ENCODE data around the gene NEK2. TPM values are rescaled to one million over a fixed set of nuclear protein-coding genes. Genes with fewer than 3 reads are reported as not detected.
A peak's percentile ranks its signal among the peaks of the same experiment; 100 is the strongest.

The NEK2 gene
- total and polyA plus RNA-seq, 2 of the 13 experiments (the other 11 are each of a cell fraction or from before 2014, with no cell fraction given) = 10.9 to 40.8 TPM

DNA sequence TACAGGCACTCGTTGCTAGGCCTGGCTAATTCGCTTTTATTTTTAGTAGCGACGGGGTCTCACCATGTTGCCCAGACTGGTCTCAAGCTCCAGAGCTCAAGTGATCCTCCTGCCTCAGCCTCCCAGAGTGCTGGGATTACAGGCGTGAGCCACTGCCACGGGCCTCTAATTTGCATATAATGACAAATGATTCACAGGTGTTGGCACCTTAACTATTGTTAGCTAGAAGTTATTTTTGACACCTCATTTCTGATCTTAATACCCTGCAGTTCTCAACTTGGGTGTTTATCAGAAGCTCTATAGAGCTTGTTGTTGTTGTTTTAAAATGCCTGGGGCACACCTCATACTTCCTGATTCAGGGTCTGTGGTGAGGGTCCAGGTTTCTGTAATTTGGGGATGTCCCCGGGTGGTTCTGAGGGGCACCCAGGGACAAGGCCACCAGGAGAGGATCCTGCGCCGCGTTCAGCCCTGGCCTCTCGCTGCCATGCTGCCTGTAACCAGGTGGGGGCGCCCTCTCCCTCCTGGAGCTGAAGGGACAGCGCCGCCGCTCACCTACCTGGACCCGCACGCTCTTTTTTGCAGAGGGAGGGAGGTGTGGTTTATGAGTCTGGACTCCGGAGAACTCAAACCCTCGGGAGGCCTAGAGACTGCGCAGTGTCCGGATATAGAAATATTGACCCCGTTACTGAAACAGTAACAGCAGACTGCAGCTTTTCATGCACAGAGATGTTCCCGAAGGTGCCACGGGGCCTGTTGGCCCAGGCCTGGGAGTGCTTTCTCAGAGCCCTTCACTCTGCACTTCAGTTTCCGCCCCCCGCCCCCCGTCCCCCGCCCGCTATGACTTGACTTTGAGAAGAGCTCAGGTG lies 23.0 kb upstream of the NEK2 start (continued):
- TF ChIP-seq, protein P1, sequence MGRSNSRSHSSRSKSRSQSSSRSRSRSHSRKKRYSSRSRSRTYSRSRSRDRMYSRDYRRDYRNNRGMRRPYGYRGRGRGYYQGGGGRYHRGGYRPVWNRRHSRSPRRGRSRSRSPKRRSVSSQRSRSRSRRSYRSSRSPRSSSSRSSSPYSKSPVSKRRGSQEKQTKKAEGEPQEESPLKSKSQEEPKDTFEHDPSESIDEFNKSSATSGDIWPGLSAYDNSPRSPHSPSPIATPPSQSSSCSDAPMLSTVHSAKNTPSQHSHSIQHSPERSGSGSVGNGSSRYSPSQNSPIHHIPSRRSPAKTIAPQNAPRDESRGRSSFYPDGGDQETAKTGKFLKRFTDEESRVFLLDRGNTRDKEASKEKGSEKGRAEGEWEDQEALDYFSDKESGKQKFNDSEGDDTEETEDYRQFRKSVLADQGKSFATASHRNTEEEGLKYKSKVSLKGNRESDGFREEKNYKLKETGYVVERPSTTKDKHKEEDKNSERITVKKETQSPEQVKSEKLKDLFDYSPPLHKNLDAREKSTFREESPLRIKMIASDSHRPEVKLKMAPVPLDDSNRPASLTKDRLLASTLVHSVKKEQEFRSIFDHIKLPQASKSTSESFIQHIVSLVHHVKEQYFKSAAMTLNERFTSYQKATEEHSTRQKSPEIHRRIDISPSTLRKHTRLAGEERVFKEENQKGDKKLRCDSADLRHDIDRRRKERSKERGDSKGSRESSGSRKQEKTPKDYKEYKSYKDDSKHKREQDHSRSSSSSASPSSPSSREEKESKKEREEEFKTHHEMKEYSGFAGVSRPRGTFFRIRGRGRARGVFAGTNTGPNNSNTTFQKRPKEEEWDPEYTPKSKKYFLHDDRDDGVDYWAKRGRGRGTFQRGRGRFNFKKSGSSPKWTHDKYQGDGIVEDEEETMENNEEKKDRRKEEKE (IDR thresholded peaks at IDR 0.05) = no peak
- no peak for TF ChIP-seq PHF21A (CRISPR knock-in tag; IDR thresholded peaks at IDR 0.05)
- TF ChIP-seq BCL6 (CRISPR knock-in tag; IDR thresholded peaks at IDR 0.05) = peak; percentile 48; the same call in 1 of the 2 replicates
- TF ChIP-seq, protein P2, sequence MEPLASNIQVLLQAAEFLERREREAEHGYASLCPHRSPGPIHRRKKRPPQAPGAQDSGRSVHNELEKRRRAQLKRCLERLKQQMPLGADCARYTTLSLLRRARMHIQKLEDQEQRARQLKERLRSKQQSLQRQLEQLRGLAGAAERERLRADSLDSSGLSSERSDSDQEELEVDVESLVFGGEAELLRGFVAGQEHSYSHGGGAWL (CRISPR knock-in tag; IDR thresholded peaks at IDR 0.05) = 0 out of 2 replicates have a peak, but pooled peaks have one; percentile 51
- no peak for TF ChIP-seq SNAI1 (CRISPR knock-in tag; IDR thresholded peaks at IDR 0.05; ENCODE audit: borderline replicate concordance)
- TF ChIP-seq ZFP90 (CRISPR knock-in tag; IDR thresholded peaks at IDR 0.05; ENCODE audit: borderline replicate concordance) = 0 out of 2 replicates have a peak, but pooled peaks have one; percentile 25
- no peak for TF ChIP-seq SP2 (CRISPR knock-in tag; IDR thresholded peaks at IDR 0.05)
- TF ChIP-seq ZNF44 (CRISPR knock-in tag; IDR thresholded peaks at IDR 0.05) = 0 out of 2 replicates have a peak, but pooled peaks have one; percentile 62
- TF ChIP-seq ERF (CRISPR knock-in tag; IDR thresholded peaks at IDR 0.05) = peak; percentile 73; the same call in 1 of the 2 replicates
- TF ChIP-seq KDM2A (CRISPR knock-in tag; IDR thresholded peaks at IDR 0.05; ENCODE audit: borderline replicate concordance, low read depth) = peak; percentile 87
- no peak for TF ChIP-seq ZNF703 (CRISPR knock-in tag; IDR thresholded peaks at IDR 0.05; ENCODE audit: borderline replicate concordance)
- peak; percentile 64 for TF ChIP-seq FOSL2 (CRISPR knock-in tag; IDR thresholded peaks at IDR 0.05)
- no peak for TF ChIP-seq SOX13 (IDR thresholded peaks at IDR 0.05)
- peak in 1 of 2 experiments; percentile 44; a peak in 1 of 4 replicates for TF ChIP-seq SOX13 (CRISPR knock-in tag; conservative IDR thresholded peaks at IDR 0.05 in 1 of 2, IDR thresholded peaks at IDR 0.05 in 1 of 2)
- peak; percentile 63; the same call in 1 of the 2 replicates for TF ChIP-seq ZBTB38 (CRISPR knock-in tag; IDR thresholded peaks at IDR 0.05)
- TF ChIP-seq, protein P3, sequence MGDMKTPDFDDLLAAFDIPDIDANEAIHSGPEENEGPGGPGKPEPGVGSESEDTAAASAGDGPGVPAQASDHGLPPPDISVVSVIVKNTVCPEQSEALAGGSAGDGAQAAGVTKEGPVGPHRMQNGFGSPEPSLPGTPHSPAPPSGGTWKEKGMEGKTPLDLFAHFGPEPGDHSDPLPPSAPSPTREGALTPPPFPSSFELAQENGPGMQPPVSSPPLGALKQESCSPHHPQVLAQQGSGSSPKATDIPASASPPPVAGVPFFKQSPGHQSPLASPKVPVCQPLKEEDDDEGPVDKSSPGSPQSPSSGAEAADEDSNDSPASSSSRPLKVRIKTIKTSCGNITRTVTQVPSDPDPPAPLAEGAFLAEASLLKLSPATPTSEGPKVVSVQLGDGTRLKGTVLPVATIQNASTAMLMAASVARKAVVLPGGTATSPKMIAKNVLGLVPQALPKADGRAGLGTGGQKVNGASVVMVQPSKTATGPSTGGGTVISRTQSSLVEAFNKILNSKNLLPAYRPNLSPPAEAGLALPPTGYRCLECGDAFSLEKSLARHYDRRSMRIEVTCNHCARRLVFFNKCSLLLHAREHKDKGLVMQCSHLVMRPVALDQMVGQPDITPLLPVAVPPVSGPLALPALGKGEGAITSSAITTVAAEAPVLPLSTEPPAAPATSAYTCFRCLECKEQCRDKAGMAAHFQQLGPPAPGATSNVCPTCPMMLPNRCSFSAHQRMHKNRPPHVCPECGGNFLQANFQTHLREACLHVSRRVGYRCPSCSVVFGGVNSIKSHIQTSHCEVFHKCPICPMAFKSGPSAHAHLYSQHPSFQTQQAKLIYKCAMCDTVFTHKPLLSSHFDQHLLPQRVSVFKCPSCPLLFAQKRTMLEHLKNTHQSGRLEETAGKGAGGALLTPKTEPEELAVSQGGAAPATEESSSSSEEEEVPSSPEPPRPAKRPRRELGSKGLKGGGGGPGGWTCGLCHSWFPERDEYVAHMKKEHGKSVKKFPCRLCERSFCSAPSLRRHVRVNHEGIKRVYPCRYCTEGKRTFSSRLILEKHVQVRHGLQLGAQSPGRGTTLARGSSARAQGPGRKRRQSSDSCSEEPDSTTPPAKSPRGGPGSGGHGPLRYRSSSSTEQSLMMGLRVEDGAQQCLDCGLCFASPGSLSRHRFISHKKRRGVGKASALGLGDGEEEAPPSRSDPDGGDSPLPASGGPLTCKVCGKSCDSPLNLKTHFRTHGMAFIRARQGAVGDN (CRISPR knock-in tag; IDR thresholded peaks at IDR 0.05) = peak; percentile 79
- TF ChIP-seq NFE2L1 (CRISPR knock-in tag; IDR thresholded peaks at IDR 0.05; ENCODE audit: borderline replicate concordance) = no peak
- TF ChIP-seq NR2F6 (IDR thresholded peaks at IDR 0.05) = no peak
- TF ChIP-seq NR2F6 (CRISPR knock-in tag; IDR thresholded peaks at IDR 0.05) = peak; percentile 51

Data from HepG2 (cell line).